ENCODE measurements around the gene TANGO2.

GRCh38 chr22:20014526-20015186 is 6.3 kb upstream of the TANGO2 start:
- TF ChIP-seq YY1 (IDR thresholded peaks at IDR 0.05; ENCODE audit: low read depth) (no peak), TCF12 (IDR thresholded peaks at IDR 0.05) (no peak)
